T-helper 22 cell (primary cell): ENCODE data around the gene DNAJC22.
"Not testable (repeated sequence)": the region's sequence is repeated elsewhere in the genome, so short reads cannot be mapped to it uniquely, and the experiment has no call there.

Experiments used
- DNase-seq: peaks from one replicate; pipeline ENCODE4 v3.0.0-alpha.2; 2020; ENCODE audit warnings: low read depth

The DNAJC22 gene

DNA sequence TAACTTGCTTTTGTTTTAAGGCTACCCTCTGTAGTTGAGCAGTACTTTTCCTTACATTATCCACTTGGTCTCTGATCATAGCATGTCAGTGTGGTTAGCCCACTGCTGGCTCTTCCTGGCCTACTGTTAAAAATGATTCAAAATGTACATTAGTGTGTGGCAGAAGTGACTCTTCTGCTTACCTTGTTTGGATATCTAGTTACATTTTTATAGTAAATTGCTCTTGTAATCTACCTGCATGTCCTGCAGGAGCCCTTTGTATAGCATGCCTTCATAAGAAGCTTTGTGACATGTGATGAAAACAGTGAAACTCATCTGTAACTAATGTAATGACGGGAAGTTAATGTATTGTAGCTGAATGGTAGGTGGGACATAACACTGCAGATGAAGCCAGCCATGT is 28.7 kb downstream of the DNAJC22 start:
- no peak for DNase-seq

- no peak for DNase-seq
These were observed 30.7 kb downstream of the DNAJC22 start for GRCh38 chr12:49377386-49377785.

DNA sequence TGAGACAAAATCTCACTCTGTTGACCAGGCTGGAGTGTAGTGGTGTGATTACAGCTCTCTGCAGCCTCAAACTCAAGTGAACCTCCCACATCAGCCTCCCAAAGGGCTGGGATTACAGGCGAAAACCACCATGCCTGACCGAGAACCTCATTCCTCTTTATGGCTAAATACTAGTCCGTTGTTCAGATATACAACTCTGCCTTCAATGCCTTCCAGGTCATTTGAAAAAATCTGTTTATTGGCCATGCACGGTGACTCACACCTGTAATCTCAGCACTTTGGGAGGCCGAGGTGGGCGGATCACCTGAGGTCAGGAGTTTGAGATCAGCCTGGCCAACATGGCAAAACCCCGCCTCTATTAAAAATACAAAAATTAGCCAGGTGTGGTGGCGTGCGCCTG is 33.5 kb downstream of the DNAJC22 start:
- DNase-seq, result not testable (repeated sequence)

GRCh38 chr12:49388682-49389386 is 42.1 kb downstream of the DNAJC22 start:
- no peak for DNase-seq

DNA sequence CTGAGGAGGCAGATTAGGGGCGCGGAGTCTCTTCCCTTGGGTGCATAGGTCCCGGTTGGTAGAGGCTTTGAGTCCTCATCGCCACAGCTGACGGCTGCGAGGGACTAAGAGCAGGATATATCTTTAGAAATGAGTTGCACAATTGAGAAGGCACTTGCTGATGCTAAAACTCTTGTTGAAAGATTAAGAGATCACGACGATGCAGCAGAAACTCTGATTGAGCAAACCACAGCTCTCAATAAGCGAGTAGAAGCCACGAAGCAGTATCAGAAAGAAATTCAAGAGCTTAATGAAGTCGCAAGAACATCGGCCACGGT is 42.7 kb downstream of the DNAJC22 start:
- DNase-seq, result no peak

DNA sequence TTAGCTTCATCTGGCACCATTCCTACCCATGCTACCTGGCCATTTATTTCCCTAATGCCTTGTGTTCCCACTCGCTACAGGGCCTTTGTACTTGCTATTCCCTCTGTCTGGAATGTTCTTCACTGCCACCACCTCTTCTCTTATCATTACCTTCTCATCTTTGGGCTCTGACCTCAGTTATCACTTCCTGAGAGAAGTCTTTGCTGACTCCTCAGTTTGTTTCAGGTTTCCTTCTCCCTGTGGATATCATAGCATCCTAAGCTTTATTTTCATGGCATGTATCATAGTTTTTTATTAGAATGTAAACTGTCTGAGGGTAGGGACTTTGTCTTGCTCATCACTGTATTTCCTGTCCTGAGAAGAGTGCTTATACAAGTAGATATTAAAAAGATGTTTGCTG is 50.3 kb downstream of the DNAJC22 start:
- DNase-seq, result no peak

GRCh38 chr12:49400304-49400703 is 53.6 kb downstream of the DNAJC22 start:
- no peak for DNase-seq
